IPS-20b (cell line): ENCODE data around the gene ERN1.

Experiments
- H3K27ac ChIP-seq: one replicate; pipeline ENCODE4 v1.5.1; 2013; ENCODE audit warnings: low read length
- H3K27me3 ChIP-seq: 2 replicates; pipeline ENCODE4 v1.6.1; 2013; ENCODE audit warnings: mild to moderate bottlenecking, low read length, inconsistent platforms; ENCODE audit not compliant: insufficient read depth
- H3K36me3 ChIP-seq: 2 replicates; pipeline ENCODE4 v1.6.1; 2013; ENCODE audit warnings: low read depth, mild to moderate bottlenecking, inconsistent platforms, low read length, moderate library complexity; ENCODE audit not compliant: insufficient read depth
- H3K4me1 ChIP-seq: 2 replicates; pipeline ENCODE4 v1.6.1; 2013; ENCODE audit warnings: mild to moderate bottlenecking, control low read depth, inconsistent platforms, low read length, moderate library complexity; ENCODE audit not compliant: insufficient read depth
- H3K4me3 ChIP-seq: 2 replicates; pipeline ENCODE4 v1.5.1; 2013; ENCODE audit warnings: mild to moderate bottlenecking, low read length, inconsistent platforms
- H3K9ac ChIP-seq: 2 replicates; pipeline ENCODE4 v1.6.1; 2013; ENCODE audit warnings: low read depth, mild to moderate bottlenecking, inconsistent platforms, low read length, moderate library complexity
- H3K9me3 ChIP-seq: 2 replicates; pipeline ENCODE4 v1.6.1; 2013; ENCODE audit warnings: mild to moderate bottlenecking, low read depth, low read length, inconsistent platforms; ENCODE audit not compliant: insufficient read depth

The ERN1 gene

DNA sequence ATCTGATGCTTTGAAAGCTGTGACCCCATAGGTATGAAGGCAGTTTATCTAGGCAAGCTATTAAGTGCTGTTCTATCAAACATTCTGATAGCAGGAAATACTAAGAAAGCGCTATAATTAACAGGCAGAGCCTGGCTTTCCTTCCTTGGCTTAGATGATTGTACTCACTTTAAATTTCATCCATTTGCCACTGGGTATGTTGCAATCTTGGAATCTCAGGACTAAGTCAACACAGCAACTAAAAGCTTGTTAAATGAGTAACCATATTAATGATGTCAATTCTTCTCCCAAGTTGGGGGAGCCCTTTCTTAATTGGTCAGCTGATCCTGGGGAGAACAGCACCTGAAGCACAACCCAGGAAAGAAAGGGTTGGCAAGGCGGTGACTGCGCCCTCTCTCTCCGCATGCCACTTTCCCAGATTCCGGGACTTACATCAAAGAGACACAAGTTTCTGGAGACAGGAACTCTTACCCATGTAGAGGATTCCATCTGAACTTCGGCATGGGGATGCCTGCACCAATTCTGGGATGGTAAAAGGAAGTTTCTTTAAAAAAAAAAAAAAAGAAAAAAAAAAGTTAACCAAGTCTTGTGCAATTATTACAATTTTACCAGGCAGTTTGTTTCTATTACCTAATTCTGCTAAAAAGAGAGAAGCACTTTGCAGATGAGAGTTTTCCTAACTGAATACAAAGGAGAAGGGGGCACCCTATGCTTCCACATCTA, 55.1 kb downstream of the ERN1 start:
- no peak overlapping the region for H3K9ac ChIP-seq
- no peak overlapping the region for H3K4me3 ChIP-seq
- H3K27ac ChIP-seq = no peak overlapping the region
- no peaks in the 10 kb centered on the region; the same call in 1 of the 2 replicates for H3K36me3 ChIP-seq
- H3K27me3 ChIP-seq = no peaks in the 10 kb centered on the region
- H3K9me3 ChIP-seq = no peaks in the 10 kb centered on the region; the same call in 1 of the 2 replicates
- H3K4me1 ChIP-seq = no peaks in the 10 kb centered on the region

DNA sequence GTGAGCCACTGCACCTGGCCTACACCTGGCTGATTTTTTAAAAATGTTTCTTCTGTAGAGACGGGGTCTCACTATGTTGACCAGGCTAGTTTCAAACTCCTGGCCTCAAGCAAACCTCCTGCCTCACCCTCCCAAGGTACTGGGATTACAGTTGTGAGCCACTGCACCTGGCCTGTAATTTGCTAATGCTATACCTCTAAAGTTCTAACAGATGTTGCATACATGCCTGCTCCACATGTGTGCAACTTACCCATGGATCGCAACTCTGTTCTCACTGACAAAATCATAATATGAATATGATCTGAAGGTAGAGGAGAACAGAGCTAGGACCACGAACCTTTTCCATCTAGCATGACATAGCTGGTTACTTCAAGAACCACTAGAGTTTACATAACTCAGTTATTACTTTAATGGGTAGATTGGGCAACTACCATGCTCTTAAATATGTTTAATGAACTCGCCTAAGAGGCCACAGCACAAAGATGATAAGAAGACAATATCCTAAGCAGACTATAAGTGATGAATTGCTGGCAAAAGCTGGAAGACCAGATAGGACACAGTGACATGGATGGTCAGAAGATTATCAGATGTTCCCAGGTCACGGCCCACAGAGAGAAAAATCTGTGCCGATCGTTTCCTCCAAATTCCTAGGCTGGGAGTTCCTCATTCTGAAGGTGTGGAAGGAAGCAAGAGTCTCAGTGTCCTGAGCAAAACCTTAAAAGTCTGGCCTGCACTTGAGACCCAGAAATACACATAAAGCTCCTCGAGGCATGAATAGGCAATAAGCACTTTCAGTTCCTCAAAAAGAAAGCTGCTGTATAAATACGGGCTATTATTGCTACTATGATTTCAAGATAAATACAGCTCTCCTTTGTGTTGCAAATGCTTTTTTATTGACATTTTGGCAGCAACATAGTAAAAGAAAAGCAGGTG, 55.9 kb downstream of the ERN1 start:
- H3K27me3 ChIP-seq = no peaks in the 10 kb centered on the region
- H3K9ac ChIP-seq = no peak overlapping the region
- no peaks in the 10 kb centered on the region; the same call in none of the 2 replicates for H3K36me3 ChIP-seq
- H3K4me3 ChIP-seq = no peak overlapping the region
- H3K9me3 ChIP-seq = peaks cover 8% of the 10 kb centered on the region
- H3K27ac ChIP-seq = no peak overlapping the region
- no peaks in the 10 kb centered on the region for H3K4me1 ChIP-seq

DNA sequence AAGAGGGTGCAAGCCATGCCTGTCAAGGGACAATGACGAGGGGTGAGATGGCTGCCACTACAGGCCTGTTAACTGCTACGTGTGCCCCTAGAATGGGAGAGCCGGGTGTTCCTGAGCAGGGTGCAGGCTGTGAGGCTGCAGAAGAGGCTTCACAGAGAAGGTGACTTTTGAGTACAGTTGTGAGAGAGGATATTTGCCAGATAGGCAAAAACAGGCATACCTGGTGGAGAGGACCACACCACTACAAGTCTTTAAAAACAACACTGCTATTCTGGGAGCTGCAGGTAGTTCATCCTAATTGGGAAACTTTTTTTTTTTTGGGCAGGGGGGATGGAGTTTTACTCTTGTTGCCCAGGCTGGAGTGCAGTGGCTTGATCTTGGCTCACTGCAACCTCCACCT, 58.8 kb downstream of the ERN1 start:
- H3K4me1 ChIP-seq = no peaks in the 10 kb centered on the region

DNA sequence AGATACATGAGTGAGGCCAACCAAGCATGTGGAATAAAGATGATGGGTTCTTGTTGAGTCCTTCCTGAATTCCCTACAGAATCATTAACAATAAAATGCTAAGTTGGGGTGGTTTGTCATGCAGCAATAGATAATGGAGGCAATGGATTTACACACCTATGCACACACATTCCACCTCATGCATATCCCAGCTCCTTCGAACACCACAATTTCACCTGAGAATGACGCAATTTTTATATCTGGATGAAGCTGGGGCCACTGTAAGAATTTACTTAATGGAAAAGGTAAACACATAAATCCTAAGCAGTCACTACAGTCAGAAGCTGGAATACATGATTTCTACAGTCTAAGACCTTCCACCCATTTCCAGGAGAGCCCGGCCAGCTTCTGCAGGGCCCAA, 59.7 kb downstream of the ERN1 start:
- peaks cover 9% of the 10 kb centered on the region for H3K9me3 ChIP-seq
- H3K27ac ChIP-seq = no peak overlapping the region
- H3K4me1 ChIP-seq = no peaks in the 10 kb centered on the region
- H3K36me3 ChIP-seq = no peaks in the 10 kb centered on the region; the same call in none of the 2 replicates
- no peak overlapping the region for H3K4me3 ChIP-seq
- no peak overlapping the region for H3K9ac ChIP-seq
- no peaks in the 10 kb centered on the region for H3K27me3 ChIP-seq

More for the DNA sequence above, 58.8 kb downstream of the ERN1 start:
- Histone ChIP-seq H3K36me3 (no peaks in the 10 kb centered on the region; the same call in none of the 2 replicates), H3K27ac (no peak overlapping the region), H3K4me3 (no peak overlapping the region), H3K9ac (no peak overlapping the region), H3K27me3 (no peaks in the 10 kb centered on the region), H3K9me3 (peaks cover 9% of the 10 kb centered on the region)

DNA sequence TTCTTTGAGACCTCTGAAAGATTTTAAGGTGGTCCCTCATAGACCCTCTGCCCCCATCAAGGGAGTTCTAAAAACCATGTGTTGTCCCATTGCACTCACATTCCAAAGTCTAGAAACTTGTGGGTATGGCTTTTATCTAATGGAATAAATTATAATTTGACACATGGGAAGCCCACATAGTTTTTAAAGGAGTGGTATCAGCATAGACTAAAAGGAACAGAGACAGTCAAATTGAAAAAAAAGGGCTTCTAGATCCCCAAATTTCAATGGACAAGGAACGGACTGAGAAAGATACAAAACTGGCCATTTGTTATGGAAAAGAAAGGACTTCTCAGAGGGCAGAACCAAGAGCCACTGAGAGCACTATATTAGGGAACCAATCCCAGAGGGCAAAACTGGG, 60.8 kb downstream of the ERN1 start:
- no peak overlapping the region for H3K27ac ChIP-seq
- no peaks in the 10 kb centered on the region; the same call in none of the 2 replicates for H3K36me3 ChIP-seq
- H3K4me1 ChIP-seq = 0 out of 2 replicates have a peak, but pooled peaks cover under 1% of the 10 kb centered on the region
- H3K9me3 ChIP-seq = peaks cover 9% of the 10 kb centered on the region
- no peak overlapping the region for H3K9ac ChIP-seq
- H3K4me3 ChIP-seq = no peak overlapping the region
- no peaks in the 10 kb centered on the region for H3K27me3 ChIP-seq

DNA sequence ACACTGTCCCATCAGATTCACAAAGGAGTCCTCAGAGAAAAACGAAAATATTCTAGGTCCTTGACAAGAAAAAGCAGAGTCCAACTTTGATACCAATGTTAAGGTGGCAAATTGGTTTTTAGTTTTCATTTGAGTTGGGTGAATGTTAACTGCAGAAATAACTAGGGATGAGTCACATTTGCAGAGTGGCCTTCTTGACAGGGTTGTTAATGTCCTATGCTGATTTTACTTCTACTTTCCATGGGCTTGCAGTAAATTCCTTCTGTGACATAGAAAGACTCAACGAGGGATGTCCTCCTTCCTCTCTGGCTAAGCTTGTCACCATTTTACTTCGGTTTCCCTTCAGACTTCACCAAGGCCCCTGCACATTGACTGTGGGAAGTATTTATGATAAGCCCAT, 62.3 kb downstream of the ERN1 start:
- Histone ChIP-seq H3K36me3 (no peaks in the 10 kb centered on the region; the same call in none of the 2 replicates), H3K4me3 (no peak overlapping the region), H3K9me3 (peaks cover 9% of the 10 kb centered on the region), H3K9ac (no peak overlapping the region), H3K27me3 (no peaks in the 10 kb centered on the region), H3K4me1 (0 out of 2 replicates have a peak, but pooled peaks cover 3% of the 10 kb centered on the region), H3K27ac (no peak overlapping the region)

DNA sequence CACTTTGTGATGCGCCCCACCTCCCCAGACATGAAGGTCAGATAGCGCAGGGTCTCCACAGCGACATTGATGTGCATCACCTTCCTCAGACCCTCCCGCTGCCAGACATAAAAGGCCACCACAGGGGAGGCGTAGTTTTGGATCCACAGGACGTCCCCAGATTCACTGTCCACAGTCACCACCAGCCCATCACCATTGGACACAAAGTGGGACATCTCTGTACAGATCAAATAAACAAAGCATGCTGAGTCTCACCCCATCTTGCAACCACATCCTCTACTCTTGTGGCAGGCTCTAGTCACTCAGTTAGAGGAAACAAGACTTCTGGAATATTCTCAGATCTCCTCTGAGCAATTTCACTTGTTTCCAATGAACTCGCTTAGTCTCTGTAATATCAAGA, 63.2 kb downstream of the ERN1 start:
- no peaks in the 10 kb centered on the region; the same call in none of the 2 replicates for H3K36me3 ChIP-seq
- no peak overlapping the region for H3K9ac ChIP-seq
- H3K4me1 ChIP-seq = 0 out of 2 replicates have a peak, but pooled peaks cover 3% of the 10 kb centered on the region
- H3K27me3 ChIP-seq = no peaks in the 10 kb centered on the region
- no peak overlapping the region for H3K4me3 ChIP-seq
- H3K9me3 ChIP-seq = peaks cover 9% of the 10 kb centered on the region
- H3K27ac ChIP-seq = no peak overlapping the region

DNA sequence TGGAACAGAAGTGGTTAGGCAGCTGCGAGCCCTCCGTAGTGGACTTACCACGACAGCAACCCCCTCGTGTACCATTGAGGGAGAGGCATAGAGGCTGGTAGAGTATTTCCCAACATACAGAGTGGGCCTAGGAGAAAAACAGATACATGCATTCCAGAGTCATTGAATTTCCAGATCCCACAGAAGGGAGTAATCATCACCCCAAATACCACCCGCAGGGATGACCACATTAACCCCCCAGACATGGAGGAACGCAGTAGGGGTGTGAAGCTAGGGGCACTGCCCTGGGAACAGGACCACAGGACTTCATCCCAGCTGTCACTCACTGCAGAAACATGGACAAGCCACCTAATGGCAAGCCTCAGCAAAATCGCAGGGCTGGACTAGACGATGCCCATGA, 64.8 kb downstream of the ERN1 start:
- no peaks in the 10 kb centered on the region; the same call in none of the 2 replicates for H3K36me3 ChIP-seq
- H3K27ac ChIP-seq = no peak overlapping the region
- H3K9me3 ChIP-seq = peaks cover 9% of the 10 kb centered on the region
- no peaks in the 10 kb centered on the region for H3K27me3 ChIP-seq
- H3K9ac ChIP-seq = no peak overlapping the region
- H3K4me3 ChIP-seq = no peak overlapping the region
- 0 out of 2 replicates have a peak, but pooled peaks cover 3% of the 10 kb centered on the region for H3K4me1 ChIP-seq

DNA sequence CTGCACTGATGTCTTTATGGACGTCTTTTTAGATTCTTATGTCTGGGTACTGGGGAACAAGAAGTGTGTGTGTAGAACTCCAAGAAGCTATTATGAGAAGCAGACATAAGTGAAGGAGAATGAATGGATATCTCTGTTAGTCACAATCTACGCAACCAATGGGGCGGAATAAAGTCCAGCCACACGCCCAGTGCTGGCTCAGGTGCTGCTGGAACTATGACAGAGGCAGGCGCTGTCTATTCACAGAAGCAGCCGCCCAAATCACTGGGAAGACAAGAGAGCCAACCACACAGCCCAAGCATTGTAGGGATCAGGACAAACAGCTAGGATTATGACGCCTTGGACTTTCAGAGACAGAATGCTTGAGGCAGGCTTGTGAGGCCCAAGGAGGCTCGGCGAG, 65.6 kb downstream of the ERN1 start:
- no peak overlapping the region for H3K27ac ChIP-seq
- H3K4me1 ChIP-seq = 0 out of 2 replicates have a peak, but pooled peaks cover 3% of the 10 kb centered on the region
- peaks cover 4% of the 10 kb centered on the region for H3K9me3 ChIP-seq
- H3K27me3 ChIP-seq = no peaks in the 10 kb centered on the region
- no peaks in the 10 kb centered on the region for H3K36me3 ChIP-seq
- H3K9ac ChIP-seq = no peak overlapping the region
- peak overlapping the region; percentile 14; the same call in 1 of the 2 replicates for H3K4me3 ChIP-seq

DNA sequence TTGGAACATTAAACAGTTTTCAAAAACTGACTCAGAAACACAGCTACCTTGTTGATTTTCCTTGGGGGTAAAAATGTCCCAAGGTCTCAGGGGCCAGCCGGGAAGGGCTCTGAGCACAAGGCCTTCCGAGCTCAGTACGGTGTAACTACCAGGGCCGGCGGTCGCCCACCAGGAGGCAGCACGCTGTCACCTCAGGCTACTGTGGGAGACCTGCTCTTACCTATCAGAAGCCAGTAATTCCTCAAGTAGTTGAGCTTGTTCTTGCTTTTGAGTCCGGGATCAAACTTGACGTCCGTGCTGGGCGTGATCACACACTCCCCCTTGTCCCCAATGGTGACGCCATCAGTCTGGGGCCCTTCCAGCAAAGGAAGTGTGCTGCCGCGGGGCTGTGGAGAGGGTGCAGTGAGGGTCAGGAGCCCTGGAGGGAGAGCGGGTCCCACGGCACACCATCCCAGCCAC, 66.1 kb downstream of the ERN1 start:
- Histone ChIP-seq H3K4me3 (peak overlapping the region; percentile 14; the same call in 1 of the 2 replicates), H3K36me3 (no peaks in the 10 kb centered on the region), H3K27me3 (no peaks in the 10 kb centered on the region), H3K4me1 (0 out of 2 replicates have a peak, but pooled peaks cover 3% of the 10 kb centered on the region), H3K9me3 (no peaks in the 10 kb centered on the region), H3K27ac (no peak overlapping the region), H3K9ac (no peak overlapping the region)

DNA sequence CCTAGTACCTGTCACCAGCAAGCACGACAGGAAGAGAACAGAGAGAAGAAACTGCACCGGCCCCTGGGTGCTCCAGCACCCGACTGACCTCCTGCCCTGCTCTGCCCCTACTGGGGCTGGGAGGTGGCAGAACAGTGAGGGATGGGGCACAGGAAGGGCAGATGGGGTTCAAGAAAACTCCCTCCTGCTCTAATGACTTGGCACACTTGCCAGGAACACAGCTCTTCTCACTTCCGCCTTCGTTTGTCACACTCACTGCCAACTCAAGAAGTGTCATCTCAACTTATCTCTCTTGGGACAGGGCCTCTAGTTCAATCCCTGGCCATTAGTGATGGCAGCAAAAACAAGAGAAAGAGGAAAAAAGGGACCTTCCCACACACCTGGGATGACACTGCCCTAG, 66.9 kb downstream of the ERN1 start:
- Histone ChIP-seq H3K27ac (no peak overlapping the region), H3K36me3 (no peaks in the 10 kb centered on the region), H3K4me3 (no peak overlapping the region), H3K9ac (no peak overlapping the region), H3K27me3 (no peaks in the 10 kb centered on the region), H3K9me3 (no peaks in the 10 kb centered on the region), H3K4me1 (0 out of 2 replicates have a peak, but pooled peaks cover 3% of the 10 kb centered on the region)
